HepG2 (cell line): Measurements from ENCODE around the gene PHACTR3. TPM values are rescaled to one million over a fixed set of nuclear protein-coding genes. Genes with fewer than 3 reads are reported as not detected.

Experiments
- ATAC-seq: fragments of 200-7000 bp; cut with Tn5 transposase; 3 replicates; pipeline ENCODE4 v1.9.1; 2020; ENCODE audit warnings: mild to moderate bottlenecking, moderate library complexity
- BruUV-seq: library from RNA; stranded (reverse); fragments of 400-500 nt; replicated peaks from 2 replicates; lab custom pipeline; 2021; lab: Mats Ljungman, UMichigan
- CTCF ChIA-PET: fragments of 300-600 bp; formaldehyde crosslinking; extraction: SDS; loops from one replicate; lab custom pipeline; 2021; ENCODE audit warnings: low total read pairs, inconsistent platforms, low intra/inter-chr PET ratio; lab: Yijun Ruan, JAX
- POLR2A ChIA-PET: fragments of 350-600 bp; sonication (Branson Sonifier 250); formaldehyde crosslinking; loops from one replicate; lab custom pipeline; 2020; ENCODE audit warnings: antibody characterized with exemption, inconsistent platforms; lab: Yijun Ruan, JAX
- DNase-seq: peaks from one replicate; pipeline ENCODE4 v3.0.0-alpha.2; 2015; ENCODE audit warnings: low spot score
- FAIRE-seq: peaks from 3 replicates; lab custom pipeline; 2011; peaks lifted over from hg19 to GRCh38; lab: Jason Lieb, UNC
- H2AFZ ChIP-seq: one replicate; pipeline ENCODE4 v1.6.1; 2011; ENCODE audit warnings: low read length, inconsistent platforms
- H3K27ac ChIP-seq: fragments of 300-600 bp; 3 replicates; pipeline ENCODE4 v1.8.0; 2011; ENCODE audit warnings: mixed run types, mild to moderate bottlenecking, mixed read lengths, low read length, inconsistent platforms; ENCODE audit not compliant: insufficient read depth; ENCODE audit errors: extremely low read length
- H3K27me3 ChIP-seq, 2 experiments: fragments of 200-600 bp in 1 of 2; 2 replicates in 1 of 2; 3 replicates in 1 of 2; pipeline versions ENCODE4 v1.6.0 to v1.8.0; 2011; ENCODE audit warnings: low read length in 2 of 2, mild to moderate bottlenecking in 2 of 2, moderate library complexity in 2 of 2, inconsistent platforms in 1 of 2; ENCODE audit not compliant: insufficient read depth in 2 of 2, control insufficient read depth in 1 of 2
- H3K36me3 ChIP-seq, 2 experiments: fragments of 200-600 bp in 1 of 2; replicated peaks in 1 of 2; 2 replicates in 1 of 2; 3 replicates in 1 of 2; pipeline versions ENCODE4 v1.5.1 to v1.8.0; 2011; ENCODE audit warnings: low read length in 2 of 2, inconsistent platforms in 1 of 2; ENCODE audit not compliant: insufficient read depth in 2 of 2, control insufficient read depth in 1 of 2
- H3K4me1 ChIP-seq: 2 replicates; pipeline ENCODE4 v1.5.1; 2012; ENCODE audit warnings: low read length, inconsistent platforms; ENCODE audit not compliant: insufficient read depth
- H3K4me2 ChIP-seq: 2 replicates; pipeline ENCODE4 v1.6.0; 2011; ENCODE audit warnings: low read depth, low read length, inconsistent platforms
- H3K4me3 ChIP-seq, 3 experiments: fragments of 200-600 bp in 1 of 3; sonication (generic), shearing (Covaris generic) in 1 of 3; replicated peaks in 1 of 3; 2 replicates each; pipeline ENCODE4 v1.5.1; 2011 to 2016; ENCODE audit warnings: low read length in 3 of 3, inconsistent platforms in 2 of 3, low read depth in 2 of 3, mild to moderate bottlenecking in 2 of 3, control low read depth in 1 of 3, mixed read lengths in 1 of 3; ENCODE audit not compliant: insufficient read depth in 1 of 3
- H3K79me2 ChIP-seq: one replicate; pipeline ENCODE4 v1.6.1; 2011; ENCODE audit warnings: low read length, inconsistent platforms; ENCODE audit not compliant: insufficient read depth
- H3K9ac ChIP-seq: 2 replicates; pipeline ENCODE4 v1.6.0; 2011; ENCODE audit warnings: mild to moderate bottlenecking, low read depth, low read length, inconsistent platforms; ENCODE audit not compliant: insufficient read depth
- H3K9me3 ChIP-seq: 2 replicates; pipeline ENCODE4 v1.5.1; 2012; ENCODE audit warnings: mild to moderate bottlenecking, low read length
- H4K20me1 ChIP-seq: 2 replicates; pipeline ENCODE4 v1.6.0; 2011; ENCODE audit warnings: inconsistent platforms, mild to moderate bottlenecking, low read length, moderate library complexity; ENCODE audit not compliant: insufficient read depth
- ARNTL ChIP-seq: sonication (generic); formaldehyde crosslinking; IDR thresholded peaks from 2 replicates; pipeline ENCODE4 v1.4.0; 2020; ENCODE audit warnings: mild to moderate bottlenecking, missing genetic modification reagents
- CREB1 ChIP-seq, 2 experiments: fragments of 450-650 bp in 1 of 2; IDR thresholded peaks; 2 replicates each; pipeline ENCODE4 v1.6.1; 2016 to 2017; ENCODE audit warnings: control low read depth in 1 of 2, mild to moderate bottlenecking in 1 of 2, missing compliant biosample characterization in 1 of 2, missing genetic modification characterization in 1 of 2
- MAF1 ChIP-seq: sonication (generic); formaldehyde crosslinking; IDR thresholded peaks from 2 replicates; pipeline ENCODE4 v1.5.0; 2020; ENCODE audit warnings: missing genetic modification reagents, borderline replicate concordance
- MAFF ChIP-seq: IDR thresholded peaks from 2 replicates; pipeline ENCODE4 v1.6.1; 2011; ENCODE audit warnings: low read depth, low read length, improper control_type of control experiment
- MAFG ChIP-seq: sonication (generic); formaldehyde crosslinking; IDR thresholded peaks from 2 replicates; pipeline ENCODE4 v1.5.1; 2020; ENCODE audit warnings: mild to moderate bottlenecking, missing genetic modification reagents
- MAFK ChIP-seq, 2 experiments: IDR thresholded peaks in 1 of 2; conservative IDR thresholded peaks in 1 of 2; 2 replicates each; pipeline ENCODE4 v1.6.1; 2011; ENCODE audit warnings: improper control_type of control experiment in 2 of 2, low read length in 2 of 2
- ZNF530 ChIP-seq: sonication (generic); formaldehyde crosslinking; IDR thresholded peaks from 2 replicates; pipeline ENCODE4 v1.5.0; 2020; ENCODE audit warnings: low read depth, mild to moderate bottlenecking, missing genetic modification reagents
- WGBS: methylation state at CpG from one replicate; pipeline ENCODE4 v1.1.6; 2017; ENCODE audit warnings: low lambda C conversion rate; 5-methylcytosine and 5-hydroxymethylcytosine counted together
- in situ Hi-C: cut with HindIII; loops from 2 replicates; pipeline ENCODE4 v1.10.0; 2017; ENCODE audit warnings: low pct_unique_long_range_greater_than_20kb; ENCODE audit not compliant: extremely low pct_ligation_motif_present
- intact Hi-C: fragments of 100-400 bp; cut with micrococcal nuclease; formaldehyde crosslinking; loops from one replicate; pipeline ENCODE4 v1.10.0; 2022; ENCODE audit not compliant: unreplicated experiment
- polyA plus RNA-seq, 8 experiments: library from polyadenylated mRNA; depleted of rRNA in 3 of 8; stranded (reverse) in 7 of 8; unstranded in 1 of 8; fragments of >200 nt; fragmentation: Illumina TruSeq in 4 of 8; extraction: Trizol in 4 of 8; gene quantifications; 2 replicates each; pipeline versions ENCODE4 v1.2.1 to v1.2.3, GENCODE V29; 2011 to 2016; ENCODE audit warnings: low read depth in 4 of 8, missing spikeins in 1 of 8, mixed read lengths in 1 of 8; ENCODE audit not compliant: insufficient read depth in 1 of 8
- total RNA-seq, 5 experiments: library from RNA; depleted of rRNA; stranded (reverse); fragments of >200 nt; fragmentation: Illumina TruSeq; extraction: Trizol; gene quantifications; 2 replicates each; pipeline ENCODE4 v1.2.3, GENCODE V29; 2016; ENCODE audit warnings: low read depth in 1 of 5

The PHACTR3 gene
- total and polyA plus RNA-seq, 2 of the 13 experiments (the other 11 are each of a cell fraction or from before 2014, with no cell fraction given) = not detected

- ATAC-seq (no peak), FAIRE-seq (no peak), DNase-seq (no peak)
- WGBS = 8% methylated on average over 5 of the region's 6 CpGs
- H3K4me2 ChIP-seq = no peak overlapping the region
- TF ChIP-seq CREB1 (IDR thresholded peaks at IDR 0.05) (0 out of 2 replicates have a peak, but pooled peaks have one; percentile 4), CREB1 (CRISPR knock-in tag; IDR thresholded peaks at IDR 0.05) (no peak), ARNTL (no peak)
- no peak overlapping the region for H3K4me3 ChIP-seq
- H3K79me2 ChIP-seq = no peaks in the 10 kb centered on the region
- intact Hi-C loops = no loop called here
- H4K20me1 ChIP-seq = no peaks in the 10 kb centered on the region
- H3K9me3 ChIP-seq = peaks cover 12% of the 10 kb centered on the region
- H3K27me3 ChIP-seq = no peaks in the 10 kb centered on the region
- no peak overlapping the region for H2AFZ ChIP-seq
- no TSS peak for BruUV-seq
- CTCF ChIA-PET = no interaction called here
- in situ Hi-C loops = no loop called here
- H3K36me3 ChIP-seq = no peaks in the 10 kb centered on the region
- no peaks in the 10 kb centered on the region for H3K4me1 ChIP-seq
- H3K27ac ChIP-seq = no peak overlapping the region
- no peak overlapping the region for H3K9ac ChIP-seq
- POLR2A ChIA-PET = no interaction called here
These were observed 104.0 kb downstream of the PHACTR3 start for GRCh38 chr20:59708326-59708725.

DNA sequence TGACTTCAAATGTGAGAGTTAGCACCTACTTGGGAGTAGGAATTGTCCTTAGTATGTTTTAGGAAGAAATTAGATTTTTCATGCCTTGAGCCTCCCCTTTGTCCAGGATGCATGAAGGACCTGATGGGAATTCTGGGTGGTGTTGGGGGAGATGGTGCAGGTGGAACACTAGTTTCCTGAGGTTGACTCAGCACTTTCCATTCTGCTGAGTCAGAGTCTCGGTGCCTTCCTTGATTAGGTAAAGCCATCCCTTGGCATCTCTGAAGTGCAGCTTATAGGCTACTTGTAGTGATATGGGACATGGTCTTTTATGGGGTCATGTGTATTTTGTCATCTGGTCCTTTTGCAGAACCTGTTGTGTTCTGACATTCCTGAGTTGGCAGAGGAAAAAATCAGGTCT, 105.3 kb downstream of the PHACTR3 start:
- Histone ChIP-seq H3K27me3 (no peaks in the 10 kb centered on the region), H3K4me2 (no peak overlapping the region), H4K20me1 (no peaks in the 10 kb centered on the region), H3K9me3 (peaks cover 16% of the 10 kb centered on the region), H3K4me1 (no peaks in the 10 kb centered on the region), H2AFZ (no peak overlapping the region), H3K36me3 (no peaks in the 10 kb centered on the region), H3K4me3 (no peak overlapping the region), H3K27ac (no peak overlapping the region), H3K9ac (no peak overlapping the region), H3K79me2 (no peaks in the 10 kb centered on the region)
- FAIRE-seq (no peak), DNase-seq (no peak), ATAC-seq (no peak)
- no TSS peak for BruUV-seq
- TF ChIP-seq MAF1 (CRISPR knock-in tag) (no peak), MAFK (conservative IDR thresholded peaks at IDR 0.05 in 1 of 2, IDR thresholded peaks at IDR 0.05 in 1 of 2; ENCODE audit: low read length in 2 of 2) (peak; percentile 88 to 93), MAFG (CRISPR knock-in tag) (peak; percentile 48; the same call in 1 of the 2 replicates), ZNF530 (CRISPR knock-in tag) (no peak), MAFF (peak; percentile 92)
- intact Hi-C loops = no loop called here
- in situ Hi-C loops = no loop called here
- POLR2A ChIA-PET = no interaction called here
- 0% methylated on average over 1 of the region's 1 CpG for WGBS
- CTCF ChIA-PET = no interaction called here
